Activated CD4-positive, alpha-beta T cell treated with anti-CD3 and anti-CD28 coated beads for 48 hours (primary cell): ENCODE data around the gene ELAVL1.

Experiments
- DNase-seq: peaks from one replicate; pipeline ENCODE4 v3.0.0-alpha.2; 2020

The ELAVL1 gene

GRCh38 chr19:7908742-7909461, 96.5 kb downstream of the ELAVL1 start:
- no peak for DNase-seq
